Hematopoietic multipotent progenitor cell treated with erythropoietin and hydrocortisone succinate and interleukin-3 and kit ligand, for 4 days (in vitro differentiated cells): ENCODE data around the gene COMT.

Experiments
- DNase-seq: peaks from one replicate; pipeline ENCODE4 v3.0.0-alpha.2; 2015

COMT gene

GRCh38 chr22:20014526-20015186, 73.1 kb downstream of the COMT start:
- DNase-seq: no peak

DNA sequence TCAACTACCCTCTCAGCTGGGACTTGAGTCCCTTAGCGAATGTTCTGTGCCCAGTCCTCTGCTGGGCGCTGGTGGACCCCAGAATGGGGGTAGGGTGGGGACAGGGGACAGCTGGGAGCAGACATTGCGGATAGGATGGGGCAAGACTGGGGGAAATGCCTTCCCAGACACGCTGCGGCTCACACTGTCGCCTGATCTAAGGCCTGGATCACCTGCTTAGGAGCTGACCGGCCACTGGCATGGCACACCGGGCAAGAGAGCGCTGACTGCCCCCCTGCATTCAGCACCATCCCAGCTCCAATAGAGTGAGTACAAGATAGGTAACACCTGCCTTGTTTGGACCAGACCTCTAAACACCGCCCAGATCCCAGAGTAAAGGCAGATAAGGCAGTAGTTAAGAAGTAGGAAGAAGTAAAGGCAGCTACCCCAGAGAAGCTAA, 73.6 kb downstream of the COMT start:
- no peak for DNase-seq

- DNase-seq: peak; percentile 67
Observed at GRCh38 chr22:20015971-20016733, 74.6 kb downstream of the COMT start.

DNA sequence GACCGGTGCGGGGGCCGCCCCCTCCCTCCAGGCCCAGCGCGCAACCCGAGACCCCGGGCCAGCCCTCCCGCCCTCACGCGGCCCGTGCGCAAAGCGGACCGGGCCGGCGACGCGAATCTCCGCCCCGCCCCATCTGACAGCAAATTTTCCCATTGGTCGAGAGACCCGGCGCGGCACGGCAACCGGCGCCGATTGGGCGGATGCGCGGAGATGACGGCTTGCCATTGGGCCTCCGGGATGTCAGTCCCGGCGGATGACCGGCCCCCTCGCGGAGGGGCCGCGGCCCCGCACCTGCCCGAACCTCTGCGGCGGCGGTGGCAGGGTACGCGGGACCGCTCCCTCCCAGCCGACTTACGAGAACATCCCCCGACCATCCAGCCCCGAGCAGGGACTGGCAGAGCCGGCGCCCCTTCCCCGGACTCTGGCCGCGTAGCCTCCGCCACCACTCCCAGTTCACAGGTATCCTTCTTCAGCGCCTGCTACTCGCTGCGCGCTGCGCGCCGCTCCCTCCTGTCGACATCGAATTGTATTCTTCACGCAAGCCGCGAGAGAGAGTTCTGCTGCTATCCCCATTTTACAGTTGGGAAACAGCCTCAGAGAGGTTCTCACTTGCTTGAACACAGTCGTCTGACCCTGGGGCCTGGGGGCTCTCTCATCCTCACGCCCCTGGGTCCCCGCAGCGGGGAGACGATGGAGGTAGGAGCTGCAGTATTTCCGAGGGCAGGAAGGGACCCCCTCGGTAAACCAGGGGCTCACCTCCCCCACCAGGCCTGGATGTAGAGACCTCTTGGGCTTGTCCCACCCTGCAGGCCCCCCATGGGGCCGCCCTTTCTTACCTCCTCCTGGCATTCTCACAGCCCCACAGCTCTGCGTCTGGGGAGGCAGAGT, 75.4 kb downstream of the COMT start, which contains the start of gene ARVCF:
Gene ARVCF (minus strand): TSS at position 90 of the 888 bp plus-strand sequence. CDS start 26,029 bp downstream, outside the sequence.
- DNase-seq: peak; percentile 93

DNA sequence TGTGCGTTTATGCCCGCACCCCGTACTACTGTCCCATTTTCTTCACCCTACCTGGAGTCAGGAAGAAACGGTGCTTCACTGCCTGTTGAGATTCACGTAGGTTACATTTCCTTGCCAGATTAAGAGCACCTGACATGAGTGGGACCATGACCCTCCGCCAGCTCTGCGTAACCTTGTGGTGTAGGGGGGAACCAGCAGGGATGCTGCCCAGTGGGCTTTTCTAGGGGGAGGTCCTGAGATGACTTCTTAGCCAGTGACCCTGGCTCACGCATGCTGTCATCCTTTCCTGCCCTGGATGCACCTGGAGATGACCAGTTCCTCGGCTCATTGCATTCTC, 76.0 kb downstream of the COMT start:
- no peak for DNase-seq

DNA sequence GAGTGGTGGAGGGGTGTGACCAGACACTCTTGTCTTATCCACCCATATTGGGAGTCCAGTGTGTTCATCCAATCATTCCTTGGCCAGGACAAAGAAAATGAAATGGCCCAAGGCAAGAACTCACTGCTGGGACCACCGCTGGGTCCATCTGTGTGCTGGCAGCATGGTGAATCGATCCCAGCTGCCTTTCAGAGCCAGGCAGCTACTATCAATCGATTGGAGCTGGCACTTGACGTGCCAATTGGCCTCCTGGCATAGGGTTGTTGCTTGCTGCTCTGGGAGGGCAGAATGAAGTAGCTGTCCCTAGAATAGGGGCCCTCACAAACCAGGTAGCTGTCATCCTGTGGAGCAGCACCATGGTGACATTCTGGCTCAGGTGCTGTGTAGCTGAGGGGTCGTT, 76.4 kb downstream of the COMT start:
- DNase-seq: no peak
